Measurements from ENCODE around the gene OXGR1.

Gene OXGR1

DNA sequence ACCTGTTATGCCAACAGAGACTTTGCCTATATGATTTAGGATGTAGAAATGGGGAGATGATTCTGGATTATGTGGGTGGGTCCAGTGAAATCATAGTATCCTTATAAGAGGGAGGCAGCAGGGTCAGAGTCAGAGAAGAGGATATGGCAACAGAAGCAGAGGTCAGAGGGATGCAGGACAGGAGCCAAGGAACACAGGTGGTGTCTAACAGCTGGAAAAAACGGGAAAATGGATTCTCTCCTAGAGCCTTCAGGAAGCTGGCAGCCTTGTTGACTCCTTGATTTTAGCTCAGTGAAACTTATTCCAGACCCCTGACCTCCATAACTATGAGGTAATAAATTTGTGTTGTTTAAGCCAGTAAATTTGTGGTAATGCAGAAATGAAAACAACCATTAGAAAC lies 28.8 kb upstream of the OXGR1 start:
- DNase-seq (ENCODE audit: low read depth), result no peak
- H3K4me3 ChIP-seq (ENCODE audit: control insufficient read depth, low read depth, low read length), result no peak overlapping the region
- TF ChIP-seq, protein P1, sequence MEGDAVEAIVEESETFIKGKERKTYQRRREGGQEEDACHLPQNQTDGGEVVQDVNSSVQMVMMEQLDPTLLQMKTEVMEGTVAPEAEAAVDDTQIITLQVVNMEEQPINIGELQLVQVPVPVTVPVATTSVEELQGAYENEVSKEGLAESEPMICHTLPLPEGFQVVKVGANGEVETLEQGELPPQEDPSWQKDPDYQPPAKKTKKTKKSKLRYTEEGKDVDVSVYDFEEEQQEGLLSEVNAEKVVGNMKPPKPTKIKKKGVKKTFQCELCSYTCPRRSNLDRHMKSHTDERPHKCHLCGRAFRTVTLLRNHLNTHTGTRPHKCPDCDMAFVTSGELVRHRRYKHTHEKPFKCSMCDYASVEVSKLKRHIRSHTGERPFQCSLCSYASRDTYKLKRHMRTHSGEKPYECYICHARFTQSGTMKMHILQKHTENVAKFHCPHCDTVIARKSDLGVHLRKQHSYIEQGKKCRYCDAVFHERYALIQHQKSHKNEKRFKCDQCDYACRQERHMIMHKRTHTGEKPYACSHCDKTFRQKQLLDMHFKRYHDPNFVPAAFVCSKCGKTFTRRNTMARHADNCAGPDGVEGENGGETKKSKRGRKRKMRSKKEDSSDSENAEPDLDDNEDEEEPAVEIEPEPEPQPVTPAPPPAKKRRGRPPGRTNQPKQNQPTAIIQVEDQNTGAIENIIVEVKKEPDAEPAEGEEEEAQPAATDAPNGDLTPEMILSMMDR (IDR thresholded peaks at IDR 0.05; ENCODE audit: control insufficient read depth, insufficient read depth, low read depth, low read length, missing control alignments), result no peak

DNA sequence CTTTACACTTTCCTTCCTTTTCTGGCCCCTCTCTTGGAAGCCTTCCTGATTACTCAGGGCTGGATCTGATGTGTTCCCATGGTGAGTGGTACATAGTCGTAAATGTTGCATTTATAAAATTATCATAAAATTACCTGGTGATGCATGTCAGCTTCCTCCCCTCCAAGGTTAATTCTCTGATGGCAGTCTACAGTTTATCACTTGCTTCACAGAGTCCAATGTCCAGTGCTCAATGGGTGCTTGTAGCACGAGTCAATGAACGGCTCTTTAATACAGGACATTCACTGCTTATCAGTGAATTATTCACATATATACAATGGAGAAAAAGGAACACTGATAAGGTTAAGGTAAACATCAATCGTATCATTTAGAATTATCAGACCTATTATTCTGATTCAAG lies 27.0 kb upstream of the OXGR1 start:
- TF ChIP-seq, protein P1 (IDR thresholded peaks at IDR 0.05; ENCODE audit: control insufficient read depth, insufficient read depth, low read depth, low read length, missing control alignments), result no peak
- no peak for DNase-seq (ENCODE audit: low read depth)
- H3K4me3 ChIP-seq (ENCODE audit: control insufficient read depth, low read depth, low read length), result no peak overlapping the region

DNA sequence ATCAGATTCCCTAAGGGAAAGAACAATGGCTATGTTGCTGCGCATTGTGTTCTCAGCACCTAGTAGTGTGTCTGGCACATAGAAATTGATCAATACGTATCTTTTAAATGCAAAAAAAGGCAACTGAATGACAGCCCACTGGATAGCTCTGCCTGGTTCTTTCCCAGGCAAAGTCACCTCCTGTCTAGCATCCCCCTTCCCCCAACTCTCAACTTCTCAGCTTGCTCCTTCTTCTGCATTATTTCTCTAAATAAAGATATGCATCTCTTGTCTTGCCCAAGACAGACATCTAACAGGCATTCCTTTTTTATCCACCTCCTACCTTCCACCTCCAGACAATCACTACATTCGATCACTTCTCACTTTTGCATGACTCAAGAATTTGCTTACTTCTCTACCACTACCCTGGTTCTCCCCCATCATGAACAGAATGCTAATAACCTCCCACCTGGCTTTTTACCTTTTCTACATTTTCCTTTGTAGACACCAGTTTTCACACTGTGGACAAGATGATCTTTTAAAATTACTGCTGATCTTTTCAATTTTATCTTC lies 26.5 kb upstream of the OXGR1 start:
- DNase-seq (ENCODE audit: low read depth), result no peak
- H3K4me3 ChIP-seq (ENCODE audit: control insufficient read depth, low read depth, low read length), result no peak overlapping the region
- TF ChIP-seq, protein P1 (IDR thresholded peaks at IDR 0.05; ENCODE audit: control insufficient read depth, insufficient read depth, low read depth, low read length, missing control alignments), result no peak

DNA sequence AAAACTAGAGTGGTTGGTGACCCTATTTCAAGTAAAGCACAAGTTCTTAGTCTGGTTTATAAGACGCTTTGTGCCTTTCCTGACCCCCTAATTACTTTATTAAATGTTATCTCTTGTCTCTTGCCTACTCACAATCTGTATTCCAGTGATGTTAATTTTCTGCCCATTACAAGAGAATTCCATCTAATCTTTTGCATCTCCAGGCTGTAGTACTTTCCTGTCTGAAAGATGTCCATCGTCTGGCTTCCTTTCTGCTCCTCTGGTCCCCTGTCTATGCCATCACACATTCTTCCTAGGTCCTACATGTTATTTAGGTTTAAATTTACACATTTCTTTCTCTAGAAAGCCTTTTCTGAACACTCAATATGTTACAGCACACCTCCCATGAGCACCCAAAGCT lies 25.9 kb upstream of the OXGR1 start:
- TF ChIP-seq, protein P1 (IDR thresholded peaks at IDR 0.05; ENCODE audit: control insufficient read depth, insufficient read depth, low read depth, low read length, missing control alignments), result no peak
- no peak overlapping the region for H3K4me3 ChIP-seq (ENCODE audit: control insufficient read depth, low read depth, low read length)
- no peak for DNase-seq (ENCODE audit: low read depth)

DNA sequence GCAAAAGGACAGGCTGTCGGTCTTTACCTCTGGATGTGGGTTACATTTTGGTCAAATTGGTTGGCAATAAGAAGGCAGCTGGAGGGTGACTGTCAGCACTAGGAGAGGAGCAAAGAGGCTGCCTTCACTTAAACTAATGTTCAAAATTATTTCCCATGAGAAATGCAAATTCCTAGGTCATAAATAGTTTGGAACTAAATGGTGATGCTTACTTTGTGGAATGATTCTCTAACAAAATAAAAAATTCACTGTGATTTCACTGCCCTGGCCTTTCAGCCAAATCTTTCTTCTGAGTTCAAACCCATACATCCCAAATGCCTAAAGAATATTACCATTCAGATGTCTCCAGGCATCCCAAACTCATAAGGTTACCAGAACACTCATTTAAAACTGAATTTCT lies 25.0 kb upstream of the OXGR1 start:
- TF ChIP-seq, protein P1 (IDR thresholded peaks at IDR 0.05; ENCODE audit: control insufficient read depth, insufficient read depth, low read depth, low read length, missing control alignments), result no peak
- no peak overlapping the region for H3K4me3 ChIP-seq (ENCODE audit: control insufficient read depth, low read depth, low read length)
- DNase-seq (ENCODE audit: low read depth), result no peak

DNA sequence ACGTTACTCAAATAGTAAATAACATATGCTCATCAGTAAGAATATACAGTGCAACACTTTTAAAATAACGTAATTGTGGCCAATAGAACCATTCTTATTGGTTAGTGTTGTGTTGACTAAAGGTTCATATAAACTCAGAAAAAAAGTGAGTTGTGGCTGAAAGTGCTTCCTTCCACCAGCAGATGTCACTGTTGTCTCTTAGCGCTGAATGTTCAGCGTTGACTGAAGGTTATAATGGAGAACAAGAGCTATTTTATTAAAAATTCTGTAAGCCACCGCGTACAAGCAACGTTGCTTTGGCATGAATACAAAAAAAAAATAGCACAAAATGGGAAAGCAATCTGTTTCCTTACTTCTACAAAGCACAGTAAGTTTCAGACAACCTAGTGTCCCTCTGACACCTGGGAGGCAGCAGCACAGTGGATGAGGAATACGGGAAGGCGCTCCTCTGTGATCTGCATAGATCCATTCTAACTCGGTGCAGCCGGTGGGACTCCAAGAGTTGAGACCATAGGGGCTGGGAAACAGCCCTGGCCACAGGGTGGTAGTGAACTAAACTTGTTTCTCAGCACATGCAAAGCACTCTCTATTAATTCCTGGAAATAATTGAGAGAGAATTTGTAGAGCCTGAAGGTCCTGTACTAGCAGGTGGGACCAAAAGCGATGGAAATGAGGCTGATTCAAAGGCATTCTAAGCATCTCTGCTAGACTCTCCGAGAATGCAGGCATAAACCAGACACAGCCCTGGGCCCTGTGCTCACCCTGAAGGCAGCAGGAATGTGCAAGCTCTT lies 23.9 kb upstream of the OXGR1 start:
- TF ChIP-seq, protein P1 (IDR thresholded peaks at IDR 0.05; ENCODE audit: control insufficient read depth, insufficient read depth, low read depth, low read length, missing control alignments), result peak; percentile 84
- peak; percentile 25 for DNase-seq (ENCODE audit: low read depth)
- no peak overlapping the region for H3K4me3 ChIP-seq (ENCODE audit: control insufficient read depth, low read depth, low read length)

Measured in AG09309 (cell line).